Fibroblast of gingiva (primary cell): ENCODE measurements around the gene CIB4.

ENCODE experiments used
- DNase-seq: peaks from one replicate; pipeline ENCODE4 v3.0.0-alpha.2; 2011; ENCODE audit warnings: low read depth

CIB4 gene

DNA sequence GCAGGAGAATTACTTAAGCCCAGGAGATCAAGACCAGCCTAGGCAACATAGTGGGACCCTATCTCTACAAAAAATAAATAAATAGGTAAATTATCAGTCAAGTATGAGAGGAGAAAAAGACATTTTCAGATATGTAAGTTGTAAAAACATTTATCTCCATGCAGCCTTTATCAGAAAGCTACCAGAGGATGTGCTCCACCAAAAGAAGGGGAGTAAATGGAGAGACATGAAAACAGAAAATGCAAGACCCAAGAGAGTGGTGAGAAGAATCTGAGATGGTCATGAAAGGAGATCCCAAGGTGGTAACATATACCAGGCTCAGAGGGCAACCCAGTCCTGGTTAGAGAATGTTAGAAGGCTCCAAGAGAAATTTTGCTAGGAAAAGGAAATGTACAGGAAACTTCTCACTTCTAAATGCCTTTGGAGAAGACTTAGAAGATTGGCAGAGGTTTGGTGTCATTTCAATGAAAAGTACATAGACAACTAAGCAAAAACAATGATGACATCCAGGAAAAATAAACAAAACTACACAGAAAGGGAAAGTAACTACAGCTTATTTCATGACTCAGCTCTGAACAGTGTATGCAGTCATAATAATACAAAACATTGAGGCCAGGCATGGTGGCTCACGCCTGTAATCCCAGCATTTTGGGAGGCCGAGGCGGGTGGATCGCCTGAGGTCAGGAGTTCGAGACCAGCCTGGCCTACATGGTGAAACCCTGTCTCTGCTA is 19.5 kb downstream of the CIB4 start:
- DNase-seq: no peak

DNA sequence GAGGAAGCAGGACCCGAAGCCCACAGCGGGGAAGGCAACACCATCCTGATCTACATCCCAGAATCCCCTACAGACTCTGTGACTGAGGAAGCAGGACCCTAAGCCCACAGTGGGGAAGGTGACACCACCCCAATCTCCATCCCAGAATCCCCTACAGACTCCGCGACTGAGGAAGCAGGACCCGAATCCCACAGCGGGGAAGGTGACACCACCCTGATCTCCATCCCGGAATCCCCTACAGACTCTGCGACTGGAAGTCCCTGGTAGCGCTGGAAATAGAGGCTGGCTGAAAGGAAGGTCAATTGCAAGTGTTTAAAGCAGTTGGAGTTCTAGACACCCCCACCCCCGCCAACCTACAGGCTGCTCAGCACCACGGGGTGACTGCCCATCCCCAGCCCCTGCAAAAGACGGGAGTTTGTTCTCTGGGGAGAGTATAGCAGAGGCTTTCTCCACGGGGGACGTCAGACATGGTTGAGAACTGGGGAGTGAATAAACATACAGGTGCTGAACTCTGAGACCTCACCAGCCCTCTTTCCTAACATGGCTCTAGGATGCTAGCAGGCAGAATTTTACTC is 21.0 kb downstream of the CIB4 start:
- DNase-seq: no peak

DNA sequence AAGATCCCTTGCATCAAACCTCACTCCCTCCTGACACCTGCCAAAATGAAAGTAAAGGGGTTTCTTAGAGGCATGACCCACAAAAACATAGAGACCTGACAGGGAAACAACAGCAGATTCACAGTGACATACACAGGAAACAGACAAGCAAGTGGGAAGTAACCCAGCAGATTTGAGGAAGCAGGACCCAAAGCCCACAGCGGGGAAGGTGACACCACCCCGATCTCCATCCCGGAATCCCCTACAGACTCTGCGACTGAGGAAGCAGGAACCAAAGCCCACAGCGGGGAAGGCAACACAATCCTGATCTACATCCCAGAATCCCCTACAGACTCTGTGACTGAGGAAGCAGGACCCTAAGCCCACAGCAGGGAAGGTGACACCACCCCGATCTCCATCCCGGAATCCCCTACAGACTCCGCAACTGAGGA is 21.6 kb downstream of the CIB4 start:
- no peak for DNase-seq

DNA sequence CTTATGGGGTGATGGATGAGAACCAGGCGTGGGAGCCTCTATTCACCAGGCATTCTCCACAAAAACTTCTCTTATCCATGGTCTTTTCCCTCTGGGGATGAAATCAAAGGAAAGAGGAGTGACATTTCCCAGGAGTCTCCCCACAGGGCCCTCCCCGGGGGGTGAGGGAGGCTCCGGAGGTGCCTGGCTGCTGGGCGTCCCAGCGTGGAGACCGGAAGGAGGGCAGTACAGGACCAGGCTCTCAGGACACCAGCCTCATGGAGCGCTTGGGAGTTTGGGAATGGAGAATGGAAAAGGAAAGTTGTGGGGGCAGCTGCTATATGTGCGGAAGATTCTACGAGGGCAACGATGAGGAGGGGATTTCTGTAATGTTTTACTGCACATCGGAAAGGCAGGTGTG is 22.1 kb downstream of the CIB4 start:
- no peak for DNase-seq

DNA sequence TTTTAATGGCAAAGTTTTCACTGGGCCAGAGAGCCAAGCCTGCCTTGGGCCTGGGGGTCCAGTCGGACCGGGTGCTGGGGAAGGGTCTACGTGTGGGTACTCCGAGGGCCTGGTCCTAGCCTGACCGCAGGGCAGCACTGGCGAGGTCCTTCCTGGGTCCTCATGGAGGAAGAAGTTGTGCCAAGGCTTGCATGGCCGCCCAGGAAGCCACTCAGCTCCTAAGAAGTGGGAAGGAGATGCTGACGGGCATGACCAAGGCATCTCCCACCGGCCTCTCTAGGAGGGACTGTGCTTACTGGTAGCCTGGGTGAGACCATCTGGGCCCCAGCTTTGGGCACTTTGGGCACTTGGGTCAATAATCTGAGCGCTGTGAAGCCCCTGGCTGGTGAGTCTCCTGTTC is 22.6 kb downstream of the CIB4 start:
- DNase-seq: no peak

DNA sequence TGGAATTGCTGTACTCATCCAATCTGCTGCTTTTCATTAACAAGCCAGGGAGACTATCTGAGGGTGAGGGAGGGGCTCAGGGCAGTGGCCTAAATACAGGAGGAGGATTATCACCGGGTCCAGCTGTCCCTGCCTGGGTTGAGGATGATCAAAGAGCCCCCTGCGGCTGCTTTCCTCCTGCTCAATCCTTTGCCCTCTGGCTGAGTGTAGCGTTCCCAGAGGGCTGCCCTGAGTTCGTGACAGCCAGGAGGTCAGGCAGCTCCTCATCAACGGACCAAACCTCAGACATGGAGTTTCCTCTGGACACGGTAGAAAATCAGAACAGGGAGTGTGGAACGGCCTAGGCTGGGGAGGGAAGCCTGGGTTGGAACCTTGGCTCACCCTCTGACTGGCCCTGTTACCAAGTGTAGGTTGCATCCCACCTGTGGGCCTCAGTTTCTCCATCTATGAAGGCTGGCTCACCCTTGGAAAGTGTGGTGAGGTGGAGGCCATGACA is 23.5 kb downstream of the CIB4 start:
- DNase-seq: no peak

DNA sequence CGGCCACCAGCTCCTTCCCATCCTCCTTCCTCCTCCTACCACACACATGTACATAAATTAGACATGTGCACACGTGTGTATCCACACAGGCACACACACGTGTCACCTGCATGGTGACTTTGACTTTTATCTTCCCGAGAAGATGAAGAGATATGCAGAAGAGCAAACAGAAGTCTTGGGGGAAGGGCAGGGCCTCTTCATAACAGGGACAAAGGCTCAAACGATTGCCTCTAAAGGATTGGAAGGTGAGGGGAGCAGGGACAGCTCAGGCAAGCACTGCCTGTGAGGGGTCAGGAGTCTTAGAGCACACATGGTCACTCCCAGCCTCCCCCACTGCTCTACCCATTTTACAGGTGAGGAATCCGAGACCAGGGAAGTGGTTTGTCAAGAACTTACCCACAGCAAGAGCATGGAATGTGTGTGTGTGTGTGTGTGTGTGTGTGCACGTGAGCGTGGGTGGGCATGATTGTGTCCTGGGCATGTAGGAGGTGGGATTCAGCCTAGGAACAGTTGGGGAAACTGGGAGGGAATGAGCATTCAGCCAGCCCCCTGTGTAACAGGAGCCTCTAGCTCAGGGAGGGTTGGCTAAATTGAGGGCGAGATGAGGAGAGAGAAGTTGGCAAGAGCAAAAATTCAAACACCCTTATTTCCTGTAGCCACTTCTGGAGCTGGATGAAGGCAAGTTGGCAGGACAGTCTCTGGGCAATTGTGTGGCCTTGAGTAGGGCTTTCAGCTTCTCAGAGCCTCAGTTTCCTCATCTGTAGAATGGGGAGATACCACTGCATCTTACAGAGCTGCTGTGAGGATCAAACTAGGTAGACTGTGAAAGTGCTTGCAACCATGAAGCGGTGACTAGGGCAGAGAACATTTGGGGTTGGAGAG is 24.2 kb downstream of the CIB4 start:
- no peak for DNase-seq

DNA sequence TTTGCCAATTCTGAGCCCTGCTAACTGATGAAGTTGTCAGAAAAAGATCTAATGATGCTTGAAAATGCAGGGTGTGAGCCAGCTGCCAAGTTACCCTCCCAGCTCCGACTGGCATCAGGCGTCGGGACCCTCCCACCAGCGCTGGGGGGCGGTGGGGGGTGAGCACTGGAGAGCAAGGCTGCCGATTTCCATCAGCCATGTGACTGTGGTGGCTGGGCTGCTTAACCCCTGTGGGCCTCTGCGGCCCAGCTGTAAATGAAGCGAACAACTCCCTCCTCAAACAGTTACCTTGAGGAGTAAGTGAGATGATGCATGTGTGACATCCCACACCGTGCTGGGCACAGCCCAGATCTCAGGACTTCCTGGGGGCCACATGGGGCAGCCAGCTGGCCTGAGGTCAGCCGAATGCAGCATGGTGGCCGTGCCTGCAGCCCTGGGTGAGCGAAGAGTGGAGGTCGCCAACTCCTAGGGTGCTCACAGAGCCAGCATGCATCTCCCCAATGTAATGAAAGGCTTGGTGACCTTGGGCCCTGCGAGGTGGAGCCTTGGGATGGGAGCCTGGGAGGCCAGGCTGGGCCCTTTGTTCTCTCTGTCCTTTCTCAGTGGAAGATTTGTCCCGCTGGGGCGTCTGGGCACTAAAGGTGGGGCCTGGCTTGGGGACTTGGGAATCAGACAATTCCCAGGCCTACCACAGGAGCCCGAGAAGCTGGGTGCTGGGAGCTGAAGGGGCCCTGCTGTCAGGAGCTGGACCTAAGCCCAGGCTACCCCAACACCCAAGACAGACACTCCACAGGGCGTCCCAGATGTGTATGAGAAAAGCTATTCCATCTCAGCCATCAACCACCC is 25.1 kb downstream of the CIB4 start:
- DNase-seq: no peak

DNA sequence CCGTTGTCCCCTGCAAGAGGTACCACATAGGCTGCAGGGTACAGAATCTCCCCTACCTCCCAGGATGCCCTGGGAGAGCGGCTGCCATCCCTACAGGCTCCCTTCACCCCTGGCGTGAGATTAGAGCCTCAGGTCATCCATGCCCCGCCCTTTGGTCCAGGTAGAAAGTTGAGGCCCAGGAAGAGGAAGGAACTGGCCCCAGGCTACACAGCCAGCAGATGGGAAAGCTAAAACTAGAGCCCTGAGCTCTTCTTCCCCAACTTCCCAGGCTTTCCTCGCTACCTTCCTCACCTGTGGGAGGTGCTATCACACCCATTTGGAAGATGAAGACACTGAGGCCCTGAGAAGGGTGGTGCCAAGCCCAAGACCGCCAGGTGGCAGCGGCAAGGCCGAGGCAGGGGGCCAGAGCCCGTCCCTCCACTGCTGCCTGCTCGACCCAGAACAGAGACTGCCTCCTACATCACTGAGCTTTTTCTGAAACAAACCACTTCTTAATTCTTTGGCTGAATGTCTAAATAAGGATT is 25.8 kb downstream of the CIB4 start:
- DNase-seq: no peak

DNA sequence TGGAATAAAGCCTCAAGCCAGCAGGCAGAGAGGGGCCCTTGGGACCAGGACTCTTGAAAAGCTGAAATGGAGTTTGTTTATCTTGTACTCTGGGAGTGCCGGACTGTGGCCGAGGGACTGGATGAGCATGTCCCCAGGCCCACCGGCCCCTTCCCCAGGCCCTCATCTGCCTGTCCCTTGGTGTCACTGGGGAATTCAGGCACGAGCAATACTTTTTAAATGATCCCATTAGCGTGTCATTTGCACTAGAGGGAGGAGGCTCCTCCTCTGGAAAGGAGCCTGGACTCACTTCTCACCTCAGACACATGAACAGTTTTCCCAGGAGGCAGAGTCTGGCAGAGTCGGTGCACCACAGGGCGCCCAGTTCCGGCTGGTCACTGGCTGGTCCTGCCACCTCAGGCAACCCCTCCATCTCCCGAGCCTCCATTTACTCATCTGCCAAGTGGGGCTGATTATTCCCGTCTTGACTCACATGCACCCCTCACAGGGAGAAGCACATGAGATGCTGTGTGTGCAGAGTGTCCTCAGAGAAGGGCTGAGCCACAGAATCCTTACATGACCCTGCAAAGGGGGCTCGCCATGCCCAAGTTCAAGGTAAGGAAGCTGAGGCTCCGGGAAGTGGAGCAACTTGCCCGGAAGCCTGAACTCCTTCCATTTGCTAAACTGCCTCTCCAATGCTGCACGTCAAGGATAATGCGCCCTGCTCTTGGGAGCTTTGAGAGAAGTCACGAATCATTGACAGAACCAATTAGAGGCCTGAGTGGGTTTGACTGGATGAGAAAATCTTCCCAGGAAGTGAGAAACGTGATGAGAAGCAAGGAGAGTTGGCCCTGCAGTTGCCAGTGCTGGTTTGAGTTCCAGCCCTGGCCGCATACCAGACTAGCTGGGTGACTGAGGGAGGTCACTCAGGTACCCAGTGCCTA is 26.7 kb downstream of the CIB4 start:
- DNase-seq: no peak

DNA sequence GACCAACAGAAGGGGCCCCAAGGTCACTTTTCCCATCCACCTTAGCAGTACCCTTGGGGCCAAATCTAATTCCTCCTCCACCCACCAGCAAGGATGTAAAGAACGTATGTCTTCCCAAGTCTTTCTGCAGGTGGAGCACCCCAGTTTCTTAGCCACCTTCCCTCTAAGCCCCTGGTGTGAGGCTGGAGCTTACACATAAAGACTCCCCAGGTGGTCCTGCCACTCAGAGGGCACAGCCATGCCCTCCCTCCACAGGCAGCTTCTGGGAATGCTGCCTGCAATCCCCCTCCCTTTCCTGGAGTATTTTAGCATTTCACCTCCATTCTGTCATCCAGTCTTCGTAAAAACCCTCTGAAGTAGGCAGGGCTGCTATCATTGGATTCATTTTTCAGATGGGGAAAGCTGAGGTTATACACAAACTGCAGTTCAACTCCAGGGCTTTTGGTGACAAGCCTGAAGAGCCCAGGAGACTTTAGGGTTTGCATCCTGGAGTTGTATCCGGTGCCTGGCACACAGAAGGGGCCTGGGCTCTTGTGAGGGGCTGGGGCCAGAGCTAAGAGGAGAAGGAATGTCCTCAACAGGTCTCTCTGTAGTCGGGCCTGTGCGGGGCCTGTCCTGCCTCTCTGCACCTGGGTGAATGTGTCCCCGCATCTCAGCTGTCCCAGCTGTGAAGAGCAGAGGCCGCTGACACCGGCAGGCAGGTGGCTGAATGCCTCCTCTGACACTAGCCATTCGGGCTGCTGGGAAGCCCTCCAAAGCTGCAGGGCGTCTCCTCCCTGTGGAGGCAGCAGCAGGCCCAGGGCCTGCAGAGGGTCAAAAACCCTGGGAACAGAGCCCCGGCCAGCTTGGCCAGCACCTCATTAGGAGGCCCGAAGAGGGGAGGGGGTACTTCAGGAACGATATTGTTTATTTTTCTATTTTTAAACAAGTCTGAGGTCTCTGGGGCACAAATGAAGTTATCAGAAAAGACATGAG is 27.6 kb downstream of the CIB4 start:
- no peak for DNase-seq

DNA sequence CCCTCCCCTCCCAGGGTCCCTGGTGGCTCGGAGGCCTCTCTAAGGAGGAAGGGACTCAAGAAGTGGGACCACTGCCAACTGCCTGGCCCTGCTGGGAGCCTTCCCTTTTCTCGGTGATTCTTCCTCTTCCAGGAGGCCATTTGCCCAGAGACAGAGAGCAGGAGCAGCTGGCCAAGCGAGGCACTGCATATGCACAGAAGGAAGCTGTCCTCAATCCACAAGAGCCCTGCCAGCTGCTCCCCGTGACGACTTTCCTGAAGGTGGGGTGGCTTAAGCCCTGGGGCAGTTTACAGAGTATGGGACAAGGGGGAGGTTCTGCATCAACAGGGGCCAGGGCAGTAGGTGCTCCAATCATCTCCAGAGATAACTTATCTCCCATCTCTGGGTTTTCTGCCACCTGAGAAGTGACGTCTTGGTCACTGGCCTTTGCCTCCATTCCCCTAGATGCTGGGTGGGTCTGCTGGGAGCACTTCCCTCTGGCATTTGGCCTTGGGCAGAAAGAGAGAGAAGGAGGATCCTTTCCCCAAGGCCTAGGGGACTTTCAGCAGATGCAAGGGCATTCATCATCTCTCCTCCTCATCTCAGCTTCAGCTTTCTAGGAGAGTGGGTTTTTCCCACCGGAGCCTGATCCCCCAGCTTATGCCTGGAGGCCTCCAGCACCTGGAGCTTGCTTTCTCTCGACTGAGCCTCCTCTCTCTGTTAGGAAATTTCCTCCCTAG is 28.5 kb downstream of the CIB4 start:
- no peak for DNase-seq

DNA sequence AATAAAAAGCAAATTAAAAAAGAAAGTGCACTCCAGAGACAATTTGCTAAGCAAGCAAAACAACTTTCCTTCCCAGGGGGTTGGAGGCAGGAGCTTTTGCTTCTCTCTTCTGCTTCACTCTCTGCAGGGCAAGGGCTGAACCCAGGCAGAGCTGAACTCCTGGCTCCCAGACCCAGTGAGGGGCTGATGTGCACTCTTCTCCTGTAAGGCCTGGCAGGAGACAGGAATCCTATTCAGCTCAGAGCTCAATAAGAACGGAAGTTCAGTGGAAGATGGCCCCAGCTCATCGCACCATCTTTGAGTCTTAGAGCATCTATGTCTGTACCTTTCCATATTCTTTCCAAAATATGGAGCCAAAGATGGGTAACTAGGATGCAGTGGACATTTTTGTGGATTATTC is 29.1 kb downstream of the CIB4 start:
- no peak for DNase-seq

DNA sequence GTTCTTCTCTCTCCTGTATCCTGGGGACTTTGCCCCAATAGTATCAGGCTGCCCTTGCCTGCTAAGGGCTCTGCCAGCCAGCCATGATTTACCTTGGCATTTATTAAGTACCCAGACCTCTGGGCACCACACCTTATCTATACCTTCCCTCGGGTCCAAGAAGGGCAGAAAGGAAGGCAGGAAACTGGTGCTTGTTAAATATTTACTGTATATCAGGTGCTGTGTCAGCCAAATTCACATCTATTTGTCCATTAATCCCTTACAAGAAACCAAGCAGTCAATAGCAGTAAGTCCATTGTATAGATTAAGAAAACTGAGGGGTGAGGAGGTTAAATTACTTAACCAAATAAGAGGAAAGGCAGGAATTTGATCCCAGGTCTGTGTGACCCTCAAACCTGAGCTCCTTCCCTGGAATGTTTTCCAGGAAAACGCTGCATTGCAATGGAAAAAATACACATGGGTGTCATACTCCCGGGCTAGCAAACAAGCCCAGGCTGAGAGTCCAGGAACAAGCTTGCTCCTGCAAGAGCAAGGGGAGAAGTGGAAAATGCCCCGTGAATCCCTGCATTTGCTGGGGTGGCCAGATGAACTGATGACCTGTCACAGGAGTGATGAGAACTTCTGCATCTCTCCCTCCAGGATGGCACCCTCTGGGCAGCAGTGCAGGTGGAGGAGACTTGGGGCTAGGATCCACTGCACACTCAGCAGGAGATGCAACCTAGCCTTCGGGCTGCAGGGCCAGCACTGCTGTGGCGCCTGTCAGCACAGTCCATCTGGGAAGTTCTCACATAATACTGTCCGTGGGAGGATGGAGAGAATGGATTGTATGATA is 30.4 kb downstream of the CIB4 start:
- DNase-seq: no peak

DNA sequence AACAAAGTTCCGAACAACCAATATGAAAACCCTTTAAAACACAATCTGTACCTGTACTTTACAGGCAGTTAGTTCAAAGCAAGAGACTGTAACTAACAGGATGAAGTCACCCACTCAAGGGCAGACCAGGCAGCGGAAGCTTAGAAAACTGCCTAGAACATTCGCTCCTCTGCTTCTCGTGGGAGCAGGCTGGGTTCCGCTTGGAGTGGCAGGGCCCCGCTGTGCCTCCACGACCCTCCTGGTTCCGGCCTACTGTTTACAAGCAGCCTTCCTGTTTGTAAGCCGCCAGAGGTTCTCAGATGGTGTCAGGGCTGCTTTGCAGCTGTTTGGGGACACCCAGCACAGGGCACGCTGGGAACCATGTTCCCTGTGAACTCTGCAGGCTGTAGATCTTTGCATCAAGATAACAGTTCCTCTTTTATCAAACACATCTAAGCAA is 31.3 kb downstream of the CIB4 start:
- no peak for DNase-seq

DNA sequence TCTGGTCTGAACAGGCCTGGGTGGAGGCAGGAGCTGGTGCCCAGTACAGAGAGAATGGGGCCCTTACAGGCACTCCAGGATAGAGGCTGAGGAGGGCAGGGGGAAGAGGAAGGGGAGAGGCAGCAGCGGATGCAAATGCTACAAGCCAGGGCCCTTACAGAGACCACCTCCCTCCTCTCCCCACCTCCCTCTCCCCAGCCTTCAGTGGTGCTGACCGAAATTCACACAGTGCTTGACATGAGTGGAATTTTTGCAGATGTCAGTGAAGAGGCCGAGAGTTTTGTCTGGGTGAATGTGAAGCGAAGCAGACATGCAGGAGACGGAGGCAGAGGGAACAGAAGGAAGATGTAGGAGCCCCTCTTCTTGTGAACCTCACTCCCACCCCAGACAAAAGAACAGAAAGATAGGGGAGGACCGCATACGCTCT is 31.9 kb downstream of the CIB4 start:
- DNase-seq: no peak

DNA sequence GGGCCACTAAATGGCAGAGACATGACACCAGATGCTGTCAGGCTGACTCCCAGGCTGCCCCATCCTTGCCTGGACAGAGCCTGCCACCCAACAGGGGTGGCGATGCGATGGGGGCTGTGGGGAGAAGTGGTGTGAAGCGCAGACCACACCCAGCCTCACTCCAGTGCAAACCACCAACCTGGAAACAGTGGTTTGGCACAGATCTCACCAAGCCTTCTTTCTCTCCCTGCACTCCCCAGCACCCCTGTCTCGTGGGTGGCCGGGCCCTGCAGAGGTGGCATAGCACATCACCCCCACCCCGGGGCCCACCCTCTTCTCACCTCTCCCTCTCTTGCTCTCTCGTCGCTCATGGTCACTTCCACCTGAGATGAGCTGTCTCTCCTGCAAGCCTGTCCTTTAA is 32.6 kb downstream of the CIB4 start:
- DNase-seq: no peak

DNA sequence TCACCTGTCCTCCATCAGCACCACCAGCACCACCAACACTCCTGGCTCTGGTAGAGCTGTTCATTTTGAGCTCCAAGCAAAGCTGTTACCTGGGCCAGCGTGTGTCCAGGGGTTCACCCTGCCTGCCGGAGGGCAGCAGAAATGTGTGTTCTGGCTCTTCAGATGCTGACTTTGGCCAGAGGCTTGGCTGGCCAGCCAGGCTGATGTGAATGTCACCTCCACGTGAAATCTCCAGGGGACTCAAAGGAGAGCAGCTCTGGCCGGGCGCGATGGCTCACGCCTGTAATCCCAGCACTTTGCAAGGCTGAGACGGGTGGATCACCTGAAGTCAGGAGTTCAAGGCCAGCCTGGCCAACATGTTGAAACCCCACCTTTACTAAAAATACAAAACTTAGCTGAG is 33.5 kb downstream of the CIB4 start:
- no peak for DNase-seq
